ENCODE results near the gene GABRB1.

GRCh38 chr4:47373709-47374108 lies 342.3 kb downstream of the GABRB1 start:
- no peak for TF ChIP-seq SMC3 (IDR thresholded peaks at IDR 0.05)
- TF ChIP-seq ZSCAN20 (CRISPR knock-in tag; IDR thresholded peaks at IDR 0.05): no peak
- TF ChIP-seq CTCF (IDR thresholded peaks at IDR 0.05): no peak
- no peak for TF ChIP-seq EHMT2 (IDR thresholded peaks at IDR 0.05; ENCODE audit: low read depth)
- no peak for TF ChIP-seq RAD21 (conservative IDR thresholded peaks at IDR 0.05 in 1 of 2, IDR thresholded peaks at IDR 0.05 in 1 of 2)
- TF ChIP-seq SREBF2 (IDR thresholded peaks at IDR 0.05): no peak
- no peak for TF ChIP-seq HDAC2 (IDR thresholded peaks at IDR 0.05)
- TF ChIP-seq BCL3 (IDR thresholded peaks at IDR 0.05): no peak
- TF ChIP-seq FOXS1 (CRISPR knock-in tag; IDR thresholded peaks at IDR 0.05): no peak
- TF ChIP-seq USF2 (IDR thresholded peaks at IDR 0.05): no peak
- no peak for TF ChIP-seq FOSL2 (IDR thresholded peaks at IDR 0.05)
- no peak for TF ChIP-seq FOSL2 (CRISPR knock-in tag; IDR thresholded peaks at IDR 0.05)
